ENCODE results near the gene NCS1. TPM values are rescaled to one million over a fixed set of nuclear protein-coding genes. Genes with fewer than 3 reads are reported as not detected.
A peak's percentile ranks its signal among the peaks of the same experiment; 100 is the strongest.

The NCS1 gene
- total RNA-seq, 1 donor from 2014 or later: 37.7 TPM

- H3K9me3 Mint-ChIP-seq (ENCODE audit: unreplicated experiment): no peaks in the 10 kb centered on the region
- H3K27me3 Mint-ChIP-seq (ENCODE audit: unreplicated experiment): peaks cover 2% of the 10 kb centered on the region
- no peak for DNase-seq (ENCODE audit: extremely low spot score, unreplicated experiment)
- no peak overlapping the region for H3K4me3 Mint-ChIP-seq (ENCODE audit: unreplicated experiment)
- H3K4me1 Mint-ChIP-seq (ENCODE audit: unreplicated experiment): peaks cover 22% of the 10 kb centered on the region
- no peak for TF ChIP-seq CTCF (IDR thresholded peaks at IDR 0.05)
- H3K36me3 Mint-ChIP-seq (ENCODE audit: unreplicated experiment): no peaks in the 10 kb centered on the region
- H3K27ac Mint-ChIP-seq (ENCODE audit: unreplicated experiment): no peak overlapping the region
Observed at GRCh38 chr9:130240410-130241197, 68.4 kb downstream of the NCS1 start.

GRCh38 chr9:130241198-130241535, 69.0 kb downstream of the NCS1 start:
- Mint-ChIP-seq H3K36me3 (ENCODE audit: unreplicated experiment) (no peaks in the 10 kb centered on the region), H3K27me3 (ENCODE audit: unreplicated experiment) (peaks cover 2% of the 10 kb centered on the region), H3K4me1 (ENCODE audit: unreplicated experiment) (peaks cover 17% of the 10 kb centered on the region), H3K27ac (ENCODE audit: unreplicated experiment) (no peak overlapping the region), H3K9me3 (ENCODE audit: unreplicated experiment) (no peaks in the 10 kb centered on the region), H3K4me3 (ENCODE audit: unreplicated experiment) (no peak overlapping the region)
- DNase-seq (ENCODE audit: extremely low spot score, unreplicated experiment): no peak
- TF ChIP-seq CTCF (IDR thresholded peaks at IDR 0.05): no peak

- H3K4me1 Mint-ChIP-seq (ENCODE audit: unreplicated experiment): peaks cover 13% of the 10 kb centered on the region
- no peak overlapping the region for H3K4me3 Mint-ChIP-seq (ENCODE audit: unreplicated experiment)
Observed at GRCh38 chr9:130242270-130243014, 70.2 kb downstream of the NCS1 start.

GRCh38 chr9:130243015-130243881, 71.0 kb downstream of the NCS1 start:
- TF ChIP-seq CTCF (IDR thresholded peaks at IDR 0.05): peak; percentile 92
- Mint-ChIP-seq H3K9me3 (ENCODE audit: unreplicated experiment) (no peaks in the 10 kb centered on the region), H3K4me3 (ENCODE audit: unreplicated experiment) (peak overlapping the region; percentile 50), H3K36me3 (ENCODE audit: unreplicated experiment) (no peaks in the 10 kb centered on the region), H3K27me3 (ENCODE audit: unreplicated experiment) (peaks cover 4% of the 10 kb centered on the region), H3K4me1 (ENCODE audit: unreplicated experiment) (peaks cover 13% of the 10 kb centered on the region), H3K27ac (ENCODE audit: unreplicated experiment) (no peak overlapping the region)
- DNase-seq (ENCODE audit: extremely low spot score, unreplicated experiment): peak; percentile 90

More at GRCh38 chr9:130242270-130243014, 70.2 kb downstream of the NCS1 start:
- peaks cover 4% of the 10 kb centered on the region for H3K27me3 Mint-ChIP-seq (ENCODE audit: unreplicated experiment)
- H3K9me3 Mint-ChIP-seq (ENCODE audit: unreplicated experiment): no peaks in the 10 kb centered on the region
- DNase-seq (ENCODE audit: extremely low spot score, unreplicated experiment): no peak
- TF ChIP-seq CTCF (IDR thresholded peaks at IDR 0.05): no peak
- no peak overlapping the region for H3K27ac Mint-ChIP-seq (ENCODE audit: unreplicated experiment)
- no peaks in the 10 kb centered on the region for H3K36me3 Mint-ChIP-seq (ENCODE audit: unreplicated experiment)
